Measurements from ENCODE around the gene GPR32. TPM values are rescaled to one million over a fixed set of nuclear protein-coding genes. Genes with fewer than 3 reads are reported as not detected.

The GPR32 gene
- total and polyA plus RNA-seq, 4 experiments from 2014 or later: not detected

DNA sequence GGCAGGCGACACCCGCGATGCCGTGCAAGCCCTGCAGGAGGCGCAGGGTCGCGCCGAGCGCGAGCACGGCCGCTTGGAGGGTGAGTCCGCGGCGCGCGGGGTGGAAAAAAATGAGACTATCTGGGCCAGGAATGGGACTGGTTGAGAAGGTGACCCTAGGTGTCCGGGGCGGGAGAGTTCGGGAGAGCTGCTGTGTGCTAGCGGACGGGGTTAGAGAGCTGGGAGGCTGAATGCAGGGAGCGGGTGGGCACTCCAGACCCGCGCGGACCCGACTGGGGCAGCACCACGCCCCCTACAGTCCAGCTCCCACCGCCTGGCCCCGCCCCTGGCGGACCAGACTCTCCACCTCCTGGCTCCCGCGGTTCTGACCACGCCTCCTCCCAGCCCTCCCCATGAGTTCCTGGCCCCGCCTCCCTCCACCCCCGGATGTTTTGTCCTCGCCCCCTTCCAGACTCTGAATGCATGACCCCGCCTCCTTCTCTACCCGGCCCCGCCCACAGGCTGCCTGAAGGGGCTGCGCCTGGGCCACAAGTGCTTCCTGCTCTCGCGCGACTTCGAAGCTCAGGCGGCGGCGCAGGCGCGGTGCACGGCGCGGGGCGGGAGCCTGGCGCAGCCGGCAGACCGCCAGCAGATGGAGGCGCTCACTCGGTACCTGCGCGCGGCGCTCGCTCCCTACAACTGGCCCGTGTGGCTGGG, 45.6 kb upstream of the GPR32 start:
- no peak overlapping the region for H3K27ac ChIP-seq (ENCODE audit: low read depth, low read length)
- peak overlapping the region in 1 of 2 donors; percentile 47 for H3K4me3 ChIP-seq (ENCODE audit: low read length in 2 of 2)
- Mint-ChIP-seq H3K9me3 (peaks cover 0 to 12% (median 2%) of the 10 kb centered on the region in 8 donors), H3K27ac (no peak overlapping the region), H3K27me3 (peaks cover 42 to 53% of the 10 kb centered on the region in 2 donors), H3K4me1 (peaks cover 6 to 40% (median 18%) of the 10 kb centered on the region in 4 donors), H3K36me3 (peaks cover 3% of the 10 kb centered on the region in 2 donors), H3K4me3 (peak overlapping the region; percentile 52 to 86 (median 72))
- peaks cover 11% of the 10 kb centered on the region for H3K4me1 ChIP-seq (ENCODE audit: insufficient read depth, low read length)
- intact Hi-C loops (cut with micrococcal nuclease): no loop called here
- no peaks in the 10 kb centered on the region for H3K9me3 ChIP-seq (ENCODE audit: control insufficient read depth in 1 of 2, low read length in 2 of 2)
- ChIA-PET POLR2A (ENCODE audit: partially characterized antibody) (interaction anchor here (0.9 kb wide), 1 partner anchor 368 kb away, joined by 3 read pairs; no protein-coding TSS in a partner anchor), CTCF (ENCODE audit: partially characterized antibody) (interaction anchor here (1.0 kb wide), 2 partner anchors 14 to 367 kb away, joined by 4 read pairs; no protein-coding TSS in a partner anchor)
- no peaks in the 10 kb centered on the region for H3K36me3 ChIP-seq (ENCODE audit: insufficient read depth, low read length)
- peak; percentile 76 to 91 (median 85) for DNase-seq
- peaks cover 9% of the 10 kb centered on the region for H3K27me3 ChIP-seq (ENCODE audit: insufficient read depth, low read length)

DNA sequence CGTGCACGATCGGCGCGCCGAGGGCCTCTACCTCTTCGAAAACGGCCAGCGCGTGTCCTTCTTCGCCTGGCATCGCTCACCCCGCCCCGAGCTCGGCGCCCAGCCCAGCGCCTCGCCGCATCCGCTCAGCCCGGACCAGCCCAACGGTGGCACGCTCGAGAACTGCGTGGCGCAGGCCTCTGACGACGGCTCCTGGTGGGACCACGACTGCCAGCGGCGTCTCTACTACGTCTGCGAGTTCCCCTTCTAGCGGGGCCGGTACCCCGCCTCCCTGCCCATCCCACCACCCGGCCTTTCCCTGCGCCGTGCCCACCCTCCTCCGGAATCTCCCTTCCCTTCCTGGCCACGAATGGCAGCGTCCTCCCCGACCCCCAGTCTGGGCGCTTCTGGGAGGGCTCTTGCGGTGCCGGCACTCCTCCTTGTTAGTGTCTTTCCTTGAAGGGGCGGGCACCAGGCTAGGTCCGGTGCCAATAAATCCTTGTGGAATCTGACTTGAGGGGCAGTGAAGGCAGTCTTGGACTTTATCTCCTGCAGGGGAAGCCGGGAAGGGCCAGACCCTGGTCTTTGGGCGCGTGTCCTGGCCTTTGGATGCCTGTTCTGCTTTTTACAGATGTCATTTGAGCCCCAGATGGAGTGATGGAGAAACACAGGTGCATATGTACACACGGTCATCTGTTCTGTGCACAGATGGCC, 44.9 kb upstream of the GPR32 start:
- DNase-seq: no peak
- Histone ChIP-seq H3K9me3 (ENCODE audit: control insufficient read depth in 1 of 2, low read length in 2 of 2) (no peaks in the 10 kb centered on the region), H3K4me1 (ENCODE audit: insufficient read depth, low read length) (peaks cover 11% of the 10 kb centered on the region), H3K27me3 (ENCODE audit: insufficient read depth, low read length) (peaks cover 9% of the 10 kb centered on the region), H3K36me3 (ENCODE audit: insufficient read depth, low read length) (no peaks in the 10 kb centered on the region), H3K4me3 (ENCODE audit: low read length in 2 of 2) (peak overlapping the region in 1 of 2 donors; percentile 47), H3K27ac (ENCODE audit: low read depth, low read length) (no peak overlapping the region)
- ChIA-PET POLR2A (ENCODE audit: partially characterized antibody) (interaction anchor here (0.9 kb wide), 1 partner anchor 368 kb away, joined by 3 read pairs; no protein-coding TSS in a partner anchor), CTCF (ENCODE audit: partially characterized antibody) (interaction anchor here (1.0 kb wide), 1 partner anchor 368 kb away, joined by 4 read pairs; no protein-coding TSS in a partner anchor)
- Mint-ChIP-seq H3K27me3 (peaks cover 38 to 52% of the 10 kb centered on the region in 2 donors), H3K4me3 (peak overlapping the region; percentile 49 to 82 (median 70)), H3K9me3 (peaks cover 0 to 12% (median 2%) of the 10 kb centered on the region in 8 donors), H3K36me3 (peaks cover 3% of the 10 kb centered on the region in 2 donors), H3K27ac (no peak overlapping the region), H3K4me1 (peaks cover 6 to 35% (median 16%) of the 10 kb centered on the region in 4 donors)
- intact Hi-C loops (cut with micrococcal nuclease): no loop called here

DNA sequence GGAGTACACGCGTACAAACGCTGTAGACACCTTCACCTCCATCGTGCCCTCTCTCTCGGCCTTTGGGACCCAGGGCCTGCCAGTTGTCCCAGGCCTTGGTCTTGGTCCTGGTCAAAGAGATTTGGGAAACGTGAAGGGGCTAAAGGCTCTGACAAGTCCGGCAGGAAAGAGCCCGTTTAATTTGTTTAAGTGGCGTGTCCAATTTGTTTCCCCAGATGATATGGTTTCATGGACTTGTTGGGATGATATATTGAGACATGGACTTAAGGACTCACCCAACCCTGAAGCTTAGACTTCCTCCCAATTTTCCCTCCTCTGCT, 44.4 kb upstream of the GPR32 start:
- H3K27me3 ChIP-seq (ENCODE audit: insufficient read depth, low read length): peaks cover 9% of the 10 kb centered on the region
- peak overlapping the region; percentile 15 to 82 (median 50) for H3K4me3 Mint-ChIP-seq
- peaks cover 4 to 30% (median 13%) of the 10 kb centered on the region in 4 donors for H3K4me1 Mint-ChIP-seq
- peaks cover 0 to 12% (median 2%) of the 10 kb centered on the region in 8 donors for H3K9me3 Mint-ChIP-seq
- H3K4me1 ChIP-seq (ENCODE audit: insufficient read depth, low read length): peaks cover 11% of the 10 kb centered on the region
- peaks cover 33 to 47% of the 10 kb centered on the region in 2 donors for H3K27me3 Mint-ChIP-seq
- no peaks in the 10 kb centered on the region for H3K36me3 ChIP-seq (ENCODE audit: insufficient read depth, low read length)
- H3K4me3 ChIP-seq (ENCODE audit: low read length in 2 of 2): peak overlapping the region in 1 of 2 donors; percentile 47
- H3K36me3 Mint-ChIP-seq: peaks cover 3% of the 10 kb centered on the region in 2 donors
- H3K27ac Mint-ChIP-seq: no peak overlapping the region
- ChIA-PET POLR2A (ENCODE audit: partially characterized antibody) (no interaction called here), CTCF (ENCODE audit: partially characterized antibody) (no interaction called here)
- no peak for DNase-seq
- H3K27ac ChIP-seq (ENCODE audit: low read depth, low read length): no peak overlapping the region
- intact Hi-C loops (cut with micrococcal nuclease): no loop called here
- no peaks in the 10 kb centered on the region for H3K9me3 ChIP-seq (ENCODE audit: control insufficient read depth in 1 of 2, low read length in 2 of 2)

DNA sequence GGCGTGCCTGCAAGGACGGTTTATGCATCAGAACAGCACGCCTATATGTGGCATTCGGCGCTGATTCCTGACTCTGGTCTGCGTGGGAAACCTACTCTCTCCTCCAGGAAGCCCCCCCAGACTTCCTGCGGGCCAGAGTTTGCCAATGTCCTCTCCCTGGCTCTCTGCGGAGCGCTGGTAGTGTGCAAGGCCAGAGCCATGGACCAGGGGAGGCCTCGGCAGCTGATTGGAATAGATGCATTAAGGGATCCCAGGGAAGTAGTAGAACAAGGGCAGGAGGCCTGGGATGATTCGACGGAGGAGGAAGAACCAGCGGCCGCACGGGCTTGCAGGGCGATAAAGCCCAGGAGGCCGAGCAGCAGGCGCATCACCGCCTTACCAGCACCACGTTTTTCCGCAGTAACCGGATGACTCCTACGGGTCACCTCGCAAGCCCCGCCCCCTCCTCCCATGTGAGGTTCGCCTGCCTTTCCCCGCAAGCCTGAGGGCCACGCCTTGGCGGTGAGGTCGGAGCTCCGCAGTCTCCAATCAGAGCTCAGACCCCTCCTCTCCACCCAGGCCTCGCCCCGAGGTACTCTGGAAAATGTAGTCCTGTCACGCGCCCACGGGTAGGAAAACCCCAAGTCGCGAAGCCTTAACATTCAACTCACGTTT, 42.1 kb upstream of the GPR32 start:
- Histone ChIP-seq H3K27me3 (ENCODE audit: insufficient read depth, low read length) (peaks cover 9% of the 10 kb centered on the region), H3K9me3 (ENCODE audit: control insufficient read depth in 1 of 2, low read length in 2 of 2) (no peaks in the 10 kb centered on the region), H3K4me3 (ENCODE audit: low read length in 2 of 2) (no peak overlapping the region), H3K4me1 (ENCODE audit: insufficient read depth, low read length) (peaks cover 11% of the 10 kb centered on the region), H3K36me3 (ENCODE audit: insufficient read depth, low read length) (no peaks in the 10 kb centered on the region), H3K27ac (ENCODE audit: low read depth, low read length) (no peak overlapping the region)
- intact Hi-C loops (cut with micrococcal nuclease): no loop called here
- CTCF ChIA-PET (ENCODE audit: partially characterized antibody): no interaction called here
- Mint-ChIP-seq H3K27me3 (peaks cover 24 to 39% of the 10 kb centered on the region in 2 donors), H3K4me3 (no peak overlapping the region), H3K9me3 (peaks cover 0 to 8% (median under 1%) of the 10 kb centered on the region in 8 donors), H3K4me1 (peaks cover 3 to 18% (median 11%) of the 10 kb centered on the region in 4 donors), H3K36me3 (no peaks in the 10 kb centered on the region), H3K27ac (no peak overlapping the region)
- POLR2A ChIA-PET (ENCODE audit: partially characterized antibody): no interaction called here
- DNase-seq: peak in 1 of 5 donors; percentile 30

DNA sequence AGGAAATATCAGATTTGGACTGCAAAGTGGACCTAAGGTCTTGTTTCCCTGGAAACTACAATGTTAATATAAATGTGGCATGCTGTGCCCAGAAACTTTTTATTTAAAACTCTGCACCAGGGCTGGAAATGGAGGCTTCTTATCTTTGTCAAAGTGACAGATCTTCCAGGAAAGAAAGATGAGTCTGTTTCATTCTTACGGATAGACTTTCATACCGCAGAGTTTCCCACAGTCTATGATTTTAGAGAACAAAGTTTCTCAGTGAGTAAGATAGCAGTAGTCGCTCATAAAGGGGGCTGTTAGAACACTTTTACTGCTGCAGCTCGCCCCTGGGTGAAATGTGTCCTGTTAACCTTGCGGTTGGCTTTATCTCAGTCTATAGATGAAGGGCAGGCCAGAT, 40.4 kb upstream of the GPR32 start:
- intact Hi-C loops (cut with micrococcal nuclease): no loop called here
- Histone ChIP-seq H3K36me3 (ENCODE audit: insufficient read depth, low read length) (no peaks in the 10 kb centered on the region), H3K4me1 (ENCODE audit: insufficient read depth, low read length) (peaks cover 10% of the 10 kb centered on the region), H3K4me3 (ENCODE audit: low read length in 2 of 2) (no peak overlapping the region), H3K27me3 (ENCODE audit: insufficient read depth, low read length) (peaks cover 9% of the 10 kb centered on the region), H3K27ac (ENCODE audit: low read depth, low read length) (no peak overlapping the region), H3K9me3 (ENCODE audit: control insufficient read depth in 1 of 2, low read length in 2 of 2) (no peaks in the 10 kb centered on the region)
- ChIA-PET CTCF (ENCODE audit: partially characterized antibody) (no interaction called here), POLR2A (ENCODE audit: partially characterized antibody) (no interaction called here)
- no peak overlapping the region for H3K4me3 Mint-ChIP-seq
- H3K9me3 Mint-ChIP-seq: peaks cover 0 to 8% (median 0%) of the 10 kb centered on the region in 8 donors
- H3K4me1 Mint-ChIP-seq: peaks cover 1 to 12% (median 4%) of the 10 kb centered on the region in 4 donors
- H3K27ac Mint-ChIP-seq: no peak overlapping the region
- H3K27me3 Mint-ChIP-seq: peaks cover 22 to 32% of the 10 kb centered on the region in 2 donors
- no peaks in the 10 kb centered on the region for H3K36me3 Mint-ChIP-seq
- DNase-seq: no peak

DNA sequence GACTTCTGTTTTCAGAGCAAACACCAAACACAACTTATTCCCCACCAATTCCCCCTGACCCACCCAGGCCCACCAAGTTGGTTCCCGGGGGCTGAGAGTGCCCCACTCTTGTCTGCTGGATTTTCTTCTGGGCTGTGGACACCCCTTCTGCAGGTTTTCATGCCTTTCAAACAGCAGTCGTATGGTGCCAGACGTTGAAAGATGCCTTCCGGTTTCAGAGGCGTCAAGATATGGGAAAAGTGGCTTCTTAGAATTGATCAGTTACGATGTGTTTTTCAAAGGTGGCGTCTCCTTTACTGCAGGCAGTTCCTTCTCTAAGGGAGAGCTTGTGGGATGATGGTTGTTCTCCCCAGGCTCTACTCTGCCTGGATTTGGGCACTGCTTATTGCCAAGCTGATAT, 34.4 kb upstream of the GPR32 start:
- POLR2A ChIA-PET (ENCODE audit: partially characterized antibody): no interaction called here
- Histone ChIP-seq H3K9me3 (ENCODE audit: control insufficient read depth in 1 of 2, low read length in 2 of 2) (no peaks in the 10 kb centered on the region), H3K27ac (ENCODE audit: low read depth, low read length) (no peak overlapping the region), H3K4me3 (ENCODE audit: low read length in 2 of 2) (no peak overlapping the region), H3K27me3 (ENCODE audit: insufficient read depth, low read length) (no peaks in the 10 kb centered on the region), H3K36me3 (ENCODE audit: insufficient read depth, low read length) (no peaks in the 10 kb centered on the region), H3K4me1 (ENCODE audit: insufficient read depth, low read length) (no peaks in the 10 kb centered on the region)
- CTCF ChIA-PET (ENCODE audit: partially characterized antibody): no interaction called here
- no peaks in the 10 kb centered on the region for H3K36me3 Mint-ChIP-seq
- no peak for DNase-seq
- no peak overlapping the region for H3K27ac Mint-ChIP-seq
- H3K27me3 Mint-ChIP-seq: peaks cover 30 to 36% of the 10 kb centered on the region in 2 donors
- no peak overlapping the region for H3K4me3 Mint-ChIP-seq
- intact Hi-C loops (cut with micrococcal nuclease): no loop called here
- peaks cover 0 to 5% (median 1%) of the 10 kb centered on the region in 8 donors for H3K9me3 Mint-ChIP-seq
- H3K4me1 Mint-ChIP-seq: no peaks in the 10 kb centered on the region

DNA sequence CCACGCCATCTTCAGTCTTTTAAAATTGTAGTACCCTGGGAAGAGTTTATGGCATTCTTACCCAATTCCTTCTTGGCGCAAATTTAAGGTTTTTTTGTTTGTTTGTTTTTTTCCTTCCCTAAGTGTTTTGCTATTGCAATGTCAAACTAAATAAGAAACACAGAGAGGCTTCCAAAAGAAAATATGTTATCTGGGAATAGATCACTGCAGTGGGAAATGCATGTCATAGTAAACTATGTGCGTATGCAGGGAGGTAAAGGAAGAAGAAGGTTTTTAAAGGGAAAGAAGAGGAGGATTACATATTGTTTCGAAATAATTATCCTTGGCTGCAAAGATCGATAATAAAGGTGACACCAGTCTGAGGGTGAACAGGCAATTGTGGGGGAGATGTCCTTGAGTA, 33.9 kb upstream of the GPR32 start:
- Mint-ChIP-seq H3K9me3 (peaks cover 0 to 5% (median 1%) of the 10 kb centered on the region in 8 donors), H3K36me3 (no peaks in the 10 kb centered on the region), H3K4me3 (no peak overlapping the region), H3K4me1 (no peaks in the 10 kb centered on the region), H3K27me3 (peaks cover 35 to 37% of the 10 kb centered on the region in 2 donors), H3K27ac (no peak overlapping the region)
- intact Hi-C loops (cut with micrococcal nuclease): no loop called here
- Histone ChIP-seq H3K27me3 (ENCODE audit: insufficient read depth, low read length) (no peaks in the 10 kb centered on the region), H3K9me3 (ENCODE audit: control insufficient read depth in 1 of 2, low read length in 2 of 2) (no peaks in the 10 kb centered on the region), H3K27ac (ENCODE audit: low read depth, low read length) (no peak overlapping the region), H3K4me3 (ENCODE audit: low read length in 2 of 2) (no peak overlapping the region), H3K36me3 (ENCODE audit: insufficient read depth, low read length) (no peaks in the 10 kb centered on the region), H3K4me1 (ENCODE audit: insufficient read depth, low read length) (no peaks in the 10 kb centered on the region)
- DNase-seq: no peak
- ChIA-PET POLR2A (ENCODE audit: partially characterized antibody) (no interaction called here), CTCF (ENCODE audit: partially characterized antibody) (no interaction called here)

All from CD4-positive, alpha-beta memory T cell (primary cell).